ENCODE measurements around the gene MNT.

MNT gene

DNA sequence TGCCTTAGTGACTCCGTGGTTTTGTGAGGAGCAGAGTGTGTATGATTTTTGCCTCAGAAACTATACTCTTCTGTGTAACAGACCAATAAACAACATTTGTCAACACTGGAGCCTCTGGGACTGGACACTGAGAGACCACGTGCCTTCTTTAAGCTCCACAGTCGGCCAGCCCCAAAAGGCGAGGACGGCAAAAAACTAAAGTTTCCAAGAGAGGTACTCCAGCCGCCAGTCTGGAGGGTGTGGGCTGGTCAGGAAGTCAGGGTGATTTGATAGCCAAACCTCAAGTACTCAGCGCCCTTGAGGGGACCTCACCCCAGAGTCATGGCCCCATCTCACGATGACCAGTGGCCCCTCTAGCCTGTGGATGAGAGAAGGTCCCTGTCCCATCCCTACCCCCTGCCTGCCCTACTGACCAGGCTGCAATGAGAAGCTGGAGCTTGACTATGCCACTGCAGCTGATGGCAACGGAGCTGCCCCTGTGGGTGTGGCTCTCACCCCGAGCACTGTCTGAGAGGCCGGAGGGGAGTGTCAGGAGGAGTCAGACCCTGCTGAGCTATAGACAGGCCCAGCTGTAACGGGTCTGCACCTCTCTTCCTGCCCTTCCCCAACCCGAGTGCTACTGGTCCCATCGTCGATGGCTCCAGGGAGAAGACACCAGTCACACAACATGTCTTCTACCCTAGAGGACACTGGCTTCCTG is 19.8 kb downstream of the MNT start:
- DNase-seq (ENCODE audit: low read depth) = no peak

- DNase-seq (ENCODE audit: low read depth) = no peak
Measured at GRCh38 chr17:2380226-2380922, 20.5 kb downstream of the MNT start.

DNA sequence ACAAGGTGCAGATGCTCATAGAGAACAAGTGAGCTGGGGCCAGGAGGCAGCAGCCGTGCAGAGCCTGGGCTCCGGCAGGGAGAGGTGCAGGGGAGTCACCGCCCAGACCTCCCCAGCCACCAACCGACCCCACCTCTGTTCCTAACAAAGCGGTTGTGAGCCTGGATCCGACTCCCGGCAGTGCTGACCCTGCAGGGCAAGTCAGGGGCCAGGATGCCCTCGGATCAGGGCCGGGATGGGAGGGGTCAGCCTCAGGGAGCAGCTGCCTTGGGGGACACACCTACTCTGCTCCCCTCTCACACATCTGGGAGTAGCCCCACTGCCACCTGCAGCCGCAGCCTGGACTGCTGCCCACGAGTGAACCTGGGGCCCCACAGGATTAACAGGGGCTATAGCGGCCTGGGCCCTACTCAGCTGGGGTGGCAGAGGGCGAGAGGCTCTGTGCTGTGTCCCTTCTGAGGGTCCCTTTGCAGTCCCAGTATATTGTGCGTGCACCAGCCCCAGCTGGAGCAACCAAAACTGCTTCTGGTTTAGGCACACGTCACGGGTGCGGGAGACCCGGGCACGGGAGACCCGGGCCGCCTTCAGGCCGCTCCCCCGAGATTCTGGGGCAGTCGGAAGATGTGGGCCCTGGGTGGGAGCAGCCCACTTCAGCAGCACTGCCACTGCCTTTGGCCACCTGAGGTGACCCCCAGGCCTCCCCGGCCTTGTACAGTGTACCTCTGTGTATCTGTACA is 21.2 kb downstream of the MNT start:
- DNase-seq (ENCODE audit: low read depth) = no peak

- DNase-seq (ENCODE audit: low read depth) = no peak
Measured at GRCh38 chr17:2378905-2379304, 22.0 kb downstream of the MNT start.

DNA sequence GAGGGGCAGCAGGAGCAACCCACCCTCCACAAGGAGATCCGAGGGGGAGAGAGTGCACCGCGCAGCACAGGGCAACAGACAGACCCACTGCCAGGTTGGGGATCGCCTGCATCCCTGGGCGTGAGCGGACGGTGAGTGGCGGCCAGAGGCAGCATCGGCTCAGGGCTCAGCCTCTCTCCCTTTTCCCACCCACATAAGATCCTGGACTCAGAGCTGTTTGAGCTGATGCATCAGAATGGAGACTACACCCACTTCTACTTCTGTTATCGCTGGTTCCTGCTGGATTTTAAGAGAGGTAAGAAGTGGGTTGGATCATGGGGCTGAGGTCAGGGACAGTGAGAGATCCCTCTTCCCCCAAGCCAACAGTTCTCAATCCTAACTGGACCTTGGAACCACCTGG is 23.2 kb downstream of the MNT start:
- no peak for DNase-seq (ENCODE audit: low read depth)

- no peak for DNase-seq (ENCODE audit: low read depth)
Measured at GRCh38 chr17:2376107-2376506, 24.8 kb downstream of the MNT start.

- DNase-seq (ENCODE audit: low read depth) = no peak
Measured at GRCh38 chr17:2375406-2375805, 25.5 kb downstream of the MNT start.

GRCh38 chr17:2374549-2375285 is 26.1 kb downstream of the MNT start:
- no peak for DNase-seq (ENCODE audit: low read depth)

DNA sequence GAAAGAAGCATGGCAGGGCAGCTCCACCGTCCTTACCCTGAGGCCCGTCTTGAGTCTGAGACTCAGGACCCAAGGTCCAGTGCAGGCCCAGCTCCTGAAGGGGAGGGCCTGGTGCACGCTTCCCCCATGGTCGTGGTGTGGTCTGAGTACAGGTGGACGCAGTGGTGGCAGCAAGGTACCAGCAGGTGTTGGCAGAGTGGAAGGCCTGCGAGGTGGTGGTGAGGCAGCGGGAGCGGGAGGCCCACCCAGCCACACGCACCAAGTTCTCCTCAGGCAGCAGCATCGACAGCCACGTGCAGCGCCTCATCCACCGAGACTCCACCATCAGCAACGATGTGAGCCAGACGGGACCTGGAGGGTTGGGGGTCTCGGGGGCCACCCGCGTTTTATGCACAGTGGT is 27.7 kb downstream of the MNT start:
- no peak for DNase-seq (ENCODE audit: low read depth)

DNA sequence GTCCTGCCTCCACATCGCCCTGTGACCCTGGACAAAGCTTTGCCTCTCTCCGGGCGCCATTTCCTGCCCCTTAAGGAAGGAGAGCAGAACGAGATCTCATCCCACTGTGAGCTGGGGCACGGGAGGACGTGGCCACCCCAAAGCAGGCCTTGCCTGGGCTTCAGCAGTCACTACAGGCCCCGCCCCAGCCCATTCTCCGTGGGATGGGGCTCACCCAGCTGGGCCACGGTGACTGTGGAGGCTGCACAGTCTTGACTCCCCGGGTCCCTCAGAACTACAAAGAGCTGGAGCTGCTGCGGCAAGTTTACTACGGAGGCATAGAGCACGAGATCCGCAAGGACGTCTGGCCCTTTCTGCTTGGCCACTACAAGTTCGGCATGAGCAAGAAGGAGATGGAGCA is 28.2 kb downstream of the MNT start:
- DNase-seq (ENCODE audit: low read depth) = no peak

DNA sequence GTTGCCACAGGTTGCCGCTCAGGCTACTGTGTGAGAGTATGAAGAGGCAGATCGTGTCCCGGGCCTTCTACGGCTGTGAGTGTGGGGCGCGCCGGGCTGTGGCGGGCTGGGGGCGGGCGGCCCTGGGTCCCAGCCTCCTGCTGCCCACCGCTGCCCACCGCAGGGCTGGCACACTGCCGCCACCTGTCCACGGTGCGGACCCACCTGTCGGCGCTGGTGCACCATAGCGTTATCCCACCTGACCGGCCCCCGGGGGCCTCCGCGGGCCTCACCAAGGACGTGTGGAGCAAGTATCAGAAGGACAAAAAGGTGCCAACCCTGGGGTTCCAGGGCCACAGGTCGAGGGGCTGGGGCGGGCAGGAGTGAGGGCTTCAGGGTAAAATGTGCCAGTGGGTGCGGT is 28.7 kb downstream of the MNT start:
- no peak for DNase-seq (ENCODE audit: low read depth)

- DNase-seq (ENCODE audit: low read depth) = no peak
Measured at GRCh38 chr17:2371183-2372130, 29.4 kb downstream of the MNT start.

DNA sequence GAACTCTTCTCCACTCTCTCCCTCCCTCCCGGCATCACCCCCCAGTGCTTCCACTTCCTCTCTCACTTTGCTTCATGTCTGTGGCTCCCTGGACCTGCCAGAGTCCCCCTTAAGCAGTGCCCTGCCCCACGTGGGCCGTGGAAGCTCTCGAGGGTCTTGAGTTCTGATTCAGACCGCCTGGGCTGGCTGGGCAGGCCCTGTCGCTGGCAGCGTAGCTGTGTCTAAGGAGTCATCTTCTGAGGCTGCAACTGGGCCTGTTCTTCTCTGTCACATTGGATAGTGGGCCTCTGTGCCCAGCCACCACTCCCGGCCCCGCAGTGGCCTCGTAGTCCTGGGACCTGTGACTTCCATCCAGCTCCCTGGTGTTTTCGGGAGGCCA is 30.7 kb downstream of the MNT start:
- DNase-seq (ENCODE audit: low read depth) = no peak

DNA sequence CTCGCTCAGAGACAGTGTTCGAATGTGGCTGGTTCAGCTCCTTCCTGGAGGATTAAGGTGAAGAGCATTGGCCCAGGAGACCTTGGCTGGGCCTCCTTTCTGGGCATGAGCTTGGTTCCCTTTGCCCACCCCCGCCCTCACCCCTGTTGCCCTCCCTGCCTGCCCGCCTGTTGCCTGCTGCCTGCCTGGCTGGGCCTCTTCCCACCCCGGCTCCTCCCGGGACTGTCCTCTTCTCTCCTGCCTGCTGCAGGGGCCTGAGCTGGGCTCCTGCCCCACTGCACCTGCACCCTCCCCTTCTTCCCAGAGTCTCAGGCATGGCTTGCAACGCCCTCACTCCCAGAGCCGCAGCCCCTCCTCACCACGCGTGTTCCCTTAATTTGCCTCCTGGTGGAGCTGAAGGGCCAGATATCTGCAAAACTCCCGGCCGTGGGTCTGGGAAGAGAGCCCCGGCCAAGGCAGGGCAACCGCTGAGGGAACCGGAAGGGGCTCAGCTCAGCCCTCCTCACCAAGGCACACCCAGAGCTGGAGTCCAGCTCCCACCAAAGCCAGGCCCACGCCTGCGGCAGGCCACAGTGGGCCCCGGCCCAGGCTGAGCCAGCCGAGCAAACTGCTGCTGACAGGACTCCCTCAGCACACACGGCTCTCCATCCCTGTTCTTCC is 31.2 kb downstream of the MNT start:
- no peak for DNase-seq (ENCODE audit: low read depth)

GRCh38 chr17:2369039-2369438 is 31.8 kb downstream of the MNT start:
- DNase-seq (ENCODE audit: low read depth) = no peak

- no peak for DNase-seq (ENCODE audit: low read depth)
Measured at GRCh38 chr17:2368359-2368758, 32.5 kb downstream of the MNT start.

- no peak for DNase-seq (ENCODE audit: low read depth)
Measured at GRCh38 chr17:2366747-2367494, 33.9 kb downstream of the MNT start.

GRCh38 chr17:2365132-2365531 is 35.7 kb downstream of the MNT start:
- no peak for DNase-seq (ENCODE audit: low read depth)

- DNase-seq (ENCODE audit: low read depth) = no peak
Measured at GRCh38 chr17:2364763-2365116, 36.1 kb downstream of the MNT start.
